ENCODE measurements around the gene RTL5.

DNA sequence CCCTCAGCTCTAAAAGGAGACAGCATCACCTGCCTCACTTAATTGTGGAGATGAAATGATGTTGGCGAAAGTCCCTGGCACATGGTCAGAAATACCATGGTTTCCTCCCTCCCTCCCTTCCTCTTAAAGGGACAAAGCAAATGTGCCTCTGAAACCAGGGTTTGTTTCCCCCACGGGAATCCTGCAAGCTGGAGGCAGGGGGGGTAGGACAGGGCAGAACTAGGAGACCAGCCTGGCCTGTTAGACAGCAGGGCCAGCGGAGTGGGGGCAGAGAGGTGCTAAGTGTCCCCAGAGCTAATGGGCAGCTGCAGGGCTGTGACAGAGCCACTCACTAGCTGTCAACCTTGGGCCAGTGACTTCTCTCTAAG, 5.7 kb downstream of the RTL5 start:
- no peak for TF ChIP-seq POLR2AphosphoS5 (IDR thresholded peaks at IDR 0.05; ENCODE audit: low read depth)
- TF ChIP-seq, protein P1, sequence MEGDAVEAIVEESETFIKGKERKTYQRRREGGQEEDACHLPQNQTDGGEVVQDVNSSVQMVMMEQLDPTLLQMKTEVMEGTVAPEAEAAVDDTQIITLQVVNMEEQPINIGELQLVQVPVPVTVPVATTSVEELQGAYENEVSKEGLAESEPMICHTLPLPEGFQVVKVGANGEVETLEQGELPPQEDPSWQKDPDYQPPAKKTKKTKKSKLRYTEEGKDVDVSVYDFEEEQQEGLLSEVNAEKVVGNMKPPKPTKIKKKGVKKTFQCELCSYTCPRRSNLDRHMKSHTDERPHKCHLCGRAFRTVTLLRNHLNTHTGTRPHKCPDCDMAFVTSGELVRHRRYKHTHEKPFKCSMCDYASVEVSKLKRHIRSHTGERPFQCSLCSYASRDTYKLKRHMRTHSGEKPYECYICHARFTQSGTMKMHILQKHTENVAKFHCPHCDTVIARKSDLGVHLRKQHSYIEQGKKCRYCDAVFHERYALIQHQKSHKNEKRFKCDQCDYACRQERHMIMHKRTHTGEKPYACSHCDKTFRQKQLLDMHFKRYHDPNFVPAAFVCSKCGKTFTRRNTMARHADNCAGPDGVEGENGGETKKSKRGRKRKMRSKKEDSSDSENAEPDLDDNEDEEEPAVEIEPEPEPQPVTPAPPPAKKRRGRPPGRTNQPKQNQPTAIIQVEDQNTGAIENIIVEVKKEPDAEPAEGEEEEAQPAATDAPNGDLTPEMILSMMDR (IDR thresholded peaks at IDR 0.05; ENCODE audit: insufficient read depth, low read length), result no peak
- TF ChIP-seq SPI1 (IDR thresholded peaks at IDR 0.05; ENCODE audit: borderline replicate concordance, low read depth), result no peak
- TF ChIP-seq, protein P2, sequence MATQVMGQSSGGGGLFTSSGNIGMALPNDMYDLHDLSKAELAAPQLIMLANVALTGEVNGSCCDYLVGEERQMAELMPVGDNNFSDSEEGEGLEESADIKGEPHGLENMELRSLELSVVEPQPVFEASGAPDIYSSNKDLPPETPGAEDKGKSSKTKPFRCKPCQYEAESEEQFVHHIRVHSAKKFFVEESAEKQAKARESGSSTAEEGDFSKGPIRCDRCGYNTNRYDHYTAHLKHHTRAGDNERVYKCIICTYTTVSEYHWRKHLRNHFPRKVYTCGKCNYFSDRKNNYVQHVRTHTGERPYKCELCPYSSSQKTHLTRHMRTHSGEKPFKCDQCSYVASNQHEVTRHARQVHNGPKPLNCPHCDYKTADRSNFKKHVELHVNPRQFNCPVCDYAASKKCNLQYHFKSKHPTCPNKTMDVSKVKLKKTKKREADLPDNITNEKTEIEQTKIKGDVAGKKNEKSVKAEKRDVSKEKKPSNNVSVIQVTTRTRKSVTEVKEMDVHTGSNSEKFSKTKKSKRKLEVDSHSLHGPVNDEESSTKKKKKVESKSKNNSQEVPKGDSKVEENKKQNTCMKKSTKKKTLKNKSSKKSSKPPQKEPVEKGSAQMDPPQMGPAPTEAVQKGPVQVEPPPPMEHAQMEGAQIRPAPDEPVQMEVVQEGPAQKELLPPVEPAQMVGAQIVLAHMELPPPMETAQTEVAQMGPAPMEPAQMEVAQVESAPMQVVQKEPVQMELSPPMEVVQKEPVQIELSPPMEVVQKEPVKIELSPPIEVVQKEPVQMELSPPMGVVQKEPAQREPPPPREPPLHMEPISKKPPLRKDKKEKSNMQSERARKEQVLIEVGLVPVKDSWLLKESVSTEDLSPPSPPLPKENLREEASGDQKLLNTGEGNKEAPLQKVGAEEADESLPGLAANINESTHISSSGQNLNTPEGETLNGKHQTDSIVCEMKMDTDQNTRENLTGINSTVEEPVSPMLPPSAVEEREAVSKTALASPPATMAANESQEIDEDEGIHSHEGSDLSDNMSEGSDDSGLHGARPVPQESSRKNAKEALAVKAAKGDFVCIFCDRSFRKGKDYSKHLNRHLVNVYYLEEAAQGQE (IDR thresholded peaks at IDR 0.05; ENCODE audit: insufficient replicate concordance, low read depth), result no peak

Data from HL-60 (cell line).